ENCODE data around the gene PODN.

The PODN gene

GRCh38 chr1:53075206-53075605 lies 13.2 kb downstream of the PODN start:
- no peak for DNase-seq

- DNase-seq, result no peak
Observed at GRCh38 chr1:53075761-53076163, 13.7 kb downstream of the PODN start.

DNA sequence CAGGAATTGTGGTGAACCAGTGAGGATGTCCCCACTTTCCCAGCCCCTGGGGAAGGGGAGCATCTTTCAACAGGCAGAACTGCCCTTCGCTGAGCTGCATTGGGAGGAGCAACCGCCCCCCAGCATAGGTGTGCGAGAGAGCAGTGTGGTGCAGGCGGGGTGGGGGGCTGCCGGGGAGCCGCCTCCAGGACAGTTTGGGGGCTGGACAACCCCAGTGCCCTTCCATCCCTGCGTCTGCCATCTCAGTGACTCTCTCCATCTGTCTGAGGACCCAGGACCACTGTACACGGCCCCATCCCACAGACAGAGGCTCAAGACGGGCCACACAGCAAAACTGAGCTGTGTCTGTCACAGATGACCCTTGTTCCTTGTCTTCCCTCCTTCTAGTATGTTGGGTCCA lies 14.2 kb downstream of the PODN start:
- no peak for DNase-seq

DNA sequence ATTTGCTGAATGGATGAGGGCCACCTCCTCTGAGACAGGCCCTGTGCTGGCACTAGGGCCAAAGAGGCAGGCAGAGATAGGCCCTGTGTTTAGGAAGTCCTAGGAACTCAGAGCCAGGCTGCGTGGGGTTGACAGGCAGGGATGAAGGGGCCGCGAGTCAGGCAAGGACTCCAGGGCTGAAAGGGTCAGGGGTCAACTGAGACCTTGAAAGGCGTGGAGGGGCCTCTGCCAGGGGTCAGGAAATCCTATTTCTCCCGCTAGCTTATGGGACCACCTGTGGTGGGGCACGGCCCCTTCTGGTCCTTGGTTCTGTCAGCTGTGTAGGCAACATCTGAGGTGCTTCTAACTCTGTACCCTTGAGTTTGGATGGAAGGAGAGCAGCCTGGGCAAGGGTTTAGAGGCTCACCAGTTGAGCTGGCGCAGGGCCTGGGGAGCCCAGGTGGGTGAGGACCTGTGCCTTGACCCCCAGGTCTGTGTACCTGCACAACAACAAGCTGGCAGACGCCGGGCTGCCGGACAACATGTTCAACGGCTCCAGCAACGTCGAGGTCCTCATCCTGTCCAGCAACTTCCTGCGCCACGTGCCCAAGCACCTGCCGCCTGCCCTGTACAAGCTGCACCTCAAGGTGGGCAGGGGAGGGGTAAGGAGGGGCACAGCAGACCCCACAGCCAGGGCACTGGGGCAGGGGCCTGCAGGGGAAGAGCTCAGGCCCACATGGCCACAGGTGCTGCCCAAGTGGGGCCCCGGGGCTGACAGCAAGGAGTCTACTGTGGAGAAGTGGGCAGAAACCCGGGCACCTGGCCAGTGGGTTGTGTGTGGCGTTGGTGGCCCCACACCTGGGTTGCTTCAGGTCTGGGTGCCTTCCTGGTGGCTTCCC lies 14.9 kb downstream of the PODN start:
- no peak for DNase-seq

DNA sequence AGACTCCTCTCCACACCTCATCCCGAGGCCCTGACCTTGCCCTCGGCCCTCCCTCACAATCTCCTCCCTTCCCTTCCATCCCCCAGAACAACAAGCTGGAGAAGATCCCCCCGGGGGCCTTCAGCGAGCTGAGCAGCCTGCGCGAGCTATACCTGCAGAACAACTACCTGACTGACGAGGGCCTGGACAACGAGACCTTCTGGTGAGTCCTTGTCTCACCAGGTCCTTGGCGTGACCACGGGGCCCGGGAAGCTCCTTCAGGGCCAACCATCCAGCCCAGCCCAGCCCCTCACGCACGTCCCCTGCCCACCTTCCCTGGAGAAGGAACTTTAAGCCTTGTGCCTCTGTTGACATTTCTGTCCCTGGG lies 15.6 kb downstream of the PODN start:
- DNase-seq, result no peak

- no peak for DNase-seq
Observed at GRCh38 chr1:53078333-53079101, 16.5 kb downstream of the PODN start.

DNA sequence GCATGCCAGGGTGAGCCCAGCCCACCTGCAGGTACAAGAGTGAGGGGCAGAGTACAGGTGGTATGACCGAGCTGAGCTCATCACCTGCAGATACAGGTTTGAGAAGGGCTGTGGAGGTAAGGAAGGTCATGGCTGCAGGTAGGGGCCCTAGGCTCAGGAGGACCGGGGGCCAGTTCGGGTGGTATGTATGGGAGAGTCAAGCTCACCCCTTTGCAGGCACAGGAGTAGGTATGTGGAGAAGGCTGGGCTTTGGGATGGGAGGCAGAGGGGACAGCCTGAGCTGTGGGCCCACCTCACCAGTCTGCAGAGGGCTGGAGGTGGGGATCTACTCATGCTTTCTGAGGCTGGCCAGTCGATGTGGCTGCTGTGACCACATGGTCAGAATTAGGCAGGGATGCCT lies 17.2 kb downstream of the PODN start:
- DNase-seq, result no peak

- no peak for DNase-seq
Observed at GRCh38 chr1:53080041-53080440, 18.0 kb downstream of the PODN start.

GRCh38 chr1:53080769-53081168 lies 18.8 kb downstream of the PODN start:
- DNase-seq, result no peak

DNA sequence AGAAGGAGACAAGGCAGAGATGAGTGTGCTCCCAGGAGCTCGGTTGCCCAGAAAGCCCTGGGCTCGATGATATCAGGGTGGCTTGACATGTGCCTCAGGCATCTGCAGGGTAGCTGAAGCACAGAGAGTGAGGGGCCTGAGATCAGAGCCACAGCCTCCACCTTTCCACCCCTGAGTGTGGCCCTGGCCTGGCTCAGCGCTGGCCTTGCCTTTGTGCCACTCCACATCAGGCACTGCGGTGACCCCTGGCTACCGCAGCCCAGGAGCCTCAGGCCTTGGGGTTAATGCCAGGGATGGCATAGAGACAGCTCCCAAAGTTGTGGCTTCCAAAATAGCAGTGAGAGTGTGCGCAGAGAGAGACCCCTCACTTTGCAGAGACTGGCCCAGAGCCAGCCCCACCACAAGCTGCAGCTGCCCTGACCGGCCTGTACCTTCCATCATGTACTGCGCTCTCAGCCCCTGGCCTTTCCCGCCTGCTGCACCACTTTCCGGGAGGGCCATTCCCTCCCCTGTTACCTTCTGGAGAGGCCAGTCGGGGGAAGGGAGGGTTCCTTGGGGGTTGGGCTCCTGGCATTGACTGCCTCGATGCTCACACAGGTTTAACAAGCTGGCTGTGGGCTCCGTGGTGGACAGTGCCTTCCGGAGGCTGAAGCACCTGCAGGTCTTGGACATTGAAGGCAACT lies 19.5 kb downstream of the PODN start:
- no peak for DNase-seq

- no peak for DNase-seq
Observed at GRCh38 chr1:53082826-53083455, 20.9 kb downstream of the PODN start.

GRCh38 chr1:53083636-53084588 lies 21.9 kb downstream of the PODN start:
- no peak for DNase-seq

DNA sequence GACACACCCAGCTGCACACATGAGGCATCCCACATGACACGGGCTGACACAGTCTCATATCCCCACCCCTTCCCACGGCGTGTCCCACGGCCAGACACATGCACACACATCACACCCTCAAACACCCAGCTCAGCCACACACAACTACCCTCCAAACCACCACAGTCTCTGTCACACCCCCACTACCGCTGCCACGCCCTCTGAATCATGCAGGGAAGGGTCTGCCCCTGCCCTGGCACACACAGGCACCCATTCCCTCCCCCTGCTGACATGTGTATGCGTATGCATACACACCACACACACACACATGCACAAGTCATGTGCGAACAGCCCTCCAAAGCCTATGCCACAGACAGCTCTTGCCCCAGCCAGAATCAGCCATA lies 22.6 kb downstream of the PODN start:
- DNase-seq, result peak in 1 of 2 donors; percentile 33

DNA sequence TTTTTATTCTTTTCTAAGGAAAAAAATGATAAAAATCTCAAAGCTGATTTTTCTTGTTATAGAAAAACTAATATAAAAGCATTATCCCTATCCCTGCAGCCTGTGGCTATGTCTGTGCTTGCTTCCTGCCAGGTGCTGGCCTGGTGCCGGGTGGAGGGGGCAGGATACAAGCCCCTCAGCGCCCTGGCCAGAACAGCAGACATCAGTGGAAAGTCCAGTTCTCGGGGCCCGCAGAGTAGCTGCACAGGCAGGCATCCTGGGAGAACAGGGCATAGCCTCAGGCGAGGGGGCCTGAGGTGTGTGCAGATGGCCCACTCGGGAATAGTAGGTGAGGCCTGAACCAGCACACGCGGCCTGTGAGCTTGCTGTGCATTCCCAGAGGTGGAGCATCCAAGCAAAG lies 23.4 kb downstream of the PODN start:
- no peak for DNase-seq

DNA sequence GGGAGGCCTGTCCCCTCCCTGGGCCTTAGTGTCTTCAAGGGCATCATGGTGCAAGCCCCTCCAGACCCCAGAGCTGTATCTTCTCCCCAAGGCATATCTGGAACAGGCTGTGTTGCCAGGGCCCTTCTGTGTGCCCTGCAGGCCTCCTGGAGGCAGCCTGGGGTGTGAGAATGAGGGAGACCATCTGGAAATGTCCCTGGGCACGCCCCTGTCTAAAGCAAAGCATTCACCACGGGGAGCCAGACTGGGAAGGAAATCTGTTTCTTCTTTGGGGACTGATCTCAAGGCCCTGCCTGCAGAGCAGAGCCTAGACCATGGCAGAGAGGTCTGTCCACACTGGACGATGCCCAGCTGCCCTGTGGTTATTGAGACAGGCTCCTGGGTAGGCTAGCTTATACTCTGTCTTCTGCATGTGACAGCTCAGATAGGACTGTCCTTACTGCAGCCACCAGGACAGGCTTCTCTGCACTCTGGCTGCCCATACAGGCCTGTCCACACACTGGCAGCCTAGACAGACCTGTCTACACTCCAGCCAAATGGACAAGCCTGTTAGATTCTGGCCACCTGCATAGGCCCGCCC lies 24.6 kb downstream of the PODN start:
- no peak for DNase-seq

DNA sequence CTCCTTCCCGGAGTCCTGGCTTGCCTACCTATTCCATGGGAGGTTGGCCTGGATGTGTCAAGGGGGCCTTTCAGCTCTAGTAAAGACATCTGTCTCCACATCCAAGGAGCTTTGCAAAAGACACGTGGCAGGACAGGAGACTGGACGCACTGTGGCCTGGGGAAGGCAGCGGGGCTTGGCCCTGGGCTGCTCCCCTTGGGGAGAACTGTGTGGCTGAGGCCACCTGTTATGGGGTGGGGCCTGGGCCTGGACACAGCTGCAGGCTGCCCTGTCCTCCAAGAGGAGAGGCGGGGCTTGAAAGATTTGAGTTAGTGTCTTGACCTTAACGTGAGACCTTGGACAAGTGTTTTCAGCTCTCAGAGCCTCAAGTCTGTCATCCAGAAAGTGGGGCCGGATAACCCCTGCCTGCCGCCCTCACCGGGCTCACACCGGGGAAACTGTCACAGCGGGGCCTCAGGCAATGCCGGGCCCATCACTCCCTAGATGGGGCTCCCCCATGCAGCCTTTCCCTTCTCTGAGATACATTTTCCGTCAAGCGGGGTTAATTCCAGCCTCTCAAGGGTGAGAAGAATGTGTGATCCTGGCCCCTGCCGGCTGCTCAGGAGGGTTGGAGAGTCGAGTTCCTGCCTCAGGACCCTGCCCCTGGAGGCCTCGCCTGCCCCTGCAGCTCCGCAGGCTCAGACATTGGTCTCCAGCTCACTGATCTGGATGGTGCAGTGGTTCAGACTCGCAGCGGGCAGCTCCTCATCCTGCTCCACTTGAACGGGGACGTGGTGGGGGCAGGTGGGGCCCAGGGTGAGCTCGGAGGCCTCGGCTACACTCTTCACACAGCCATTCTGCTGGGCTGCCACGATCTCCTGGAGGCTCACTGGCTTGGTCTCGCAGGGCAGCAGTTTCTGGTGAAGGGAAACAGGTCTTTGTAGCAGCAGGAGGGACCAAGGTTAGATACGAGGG lies 25.6 kb downstream of the PODN start:
- DNase-seq, result no peak

DNA sequence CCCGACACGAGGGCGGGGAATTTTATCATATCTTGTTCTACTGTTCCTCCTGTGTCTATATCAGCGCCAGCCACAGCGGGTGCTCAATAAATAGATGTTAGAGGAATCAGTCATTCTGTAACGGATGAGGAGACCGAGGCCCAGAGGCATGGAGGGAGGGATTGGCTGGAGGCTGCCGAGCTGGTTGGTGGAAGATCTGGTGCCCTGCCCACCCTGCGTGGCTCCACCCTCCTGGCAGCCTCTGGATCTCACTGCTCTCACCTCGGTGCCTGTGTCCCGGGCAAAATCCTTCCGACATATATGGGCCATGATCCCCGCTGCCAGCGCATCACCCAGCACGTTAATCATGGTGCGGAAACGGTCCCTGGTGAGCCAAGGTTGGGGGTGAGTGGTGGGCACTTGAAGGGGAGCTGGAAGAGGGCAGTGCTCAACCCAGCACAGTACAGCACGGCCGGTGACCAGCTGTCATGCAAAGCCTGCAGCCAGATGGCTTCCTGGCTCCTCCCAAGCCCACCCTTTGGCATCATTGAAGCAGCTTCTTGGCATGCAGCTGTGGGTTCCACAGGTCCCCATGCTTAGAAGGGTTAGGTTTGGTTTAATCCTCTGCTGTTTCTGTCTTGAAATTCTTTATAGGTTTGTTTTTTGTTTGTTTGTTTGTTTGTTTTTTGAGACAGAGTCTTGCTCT lies 26.7 kb downstream of the PODN start:
- DNase-seq, result no peak

GRCh38 chr1:53089478-53090226 lies 27.6 kb downstream of the PODN start:
- DNase-seq, result no peak

All from CD4-positive, alpha-beta T cell treated with Interferon alpha-2 for 1 hour (primary cell).